GM19099 (cell line): ENCODE measurements around the gene BCL6.

Source experiments
- POLR2A ChIP-seq: IDR thresholded peaks from 3 replicates; pipeline ENCODE4 v1.6.1; 2011; ENCODE audit warnings: low read depth; ENCODE audit not compliant: insufficient read length; ENCODE audit errors: extremely low read depth

Gene BCL6

GRCh38 chr3:187745201-187746058 is at the start of gene BCL6:
Gene BCL6, minus strand, starts transcription at chr3:187745468. Its CDS starts 11,775 bp downstream, at chr3:187733693.
- TF ChIP-seq POLR2A = no peak

GRCh38 chr3:187794731-187795130 is 49.5 kb upstream of the BCL6 start:
- no peak for TF ChIP-seq POLR2A

- TF ChIP-seq POLR2A = no peak
Observed at GRCh38 chr3:187793618-187794017, 48.4 kb upstream of the BCL6 start.

- no peak for TF ChIP-seq POLR2A
Observed at GRCh38 chr3:187792521-187792920, 47.3 kb upstream of the BCL6 start.

GRCh38 chr3:187789872-187790271 is 44.6 kb upstream of the BCL6 start:
- TF ChIP-seq POLR2A = no peak

GRCh38 chr3:187788984-187789857 is 44.0 kb upstream of the BCL6 start:
- no peak for TF ChIP-seq POLR2A

- no peak for TF ChIP-seq POLR2A
Observed at GRCh38 chr3:187783098-187783497, 37.8 kb upstream of the BCL6 start.

- TF ChIP-seq POLR2A = no peak
Observed at GRCh38 chr3:187782006-187782405, 36.7 kb upstream of the BCL6 start.

- TF ChIP-seq POLR2A = no peak
Observed at GRCh38 chr3:187781001-187781400, 35.7 kb upstream of the BCL6 start.

- no peak for TF ChIP-seq POLR2A
Observed at GRCh38 chr3:187778726-187779125, 33.5 kb upstream of the BCL6 start.

GRCh38 chr3:187777331-187777941 is 32.2 kb upstream of the BCL6 start:
- no peak for TF ChIP-seq POLR2A

GRCh38 chr3:187775549-187775948 is 30.3 kb upstream of the BCL6 start:
- no peak for TF ChIP-seq POLR2A

- no peak for TF ChIP-seq POLR2A
Observed at GRCh38 chr3:187774185-187774789, 29.0 kb upstream of the BCL6 start.

- TF ChIP-seq POLR2A = no peak
Observed at GRCh38 chr3:187773233-187774184, 28.2 kb upstream of the BCL6 start.

GRCh38 chr3:187770224-187770623 is 25.0 kb upstream of the BCL6 start:
- no peak for TF ChIP-seq POLR2A

GRCh38 chr3:187769771-187770170 is 24.5 kb upstream of the BCL6 start:
- TF ChIP-seq POLR2A = no peak
